Suprapubic skin (tissue), 4 donors: ENCODE data around the gene ELAPOR2. TPM values are rescaled to one million over a fixed set of nuclear protein-coding genes. Genes with fewer than 3 reads are reported as not detected.
A peak's percentile ranks its signal among the peaks of the same experiment; 100 is the strongest.
"Not testable (repeated sequence)": the region's sequence is repeated elsewhere in the genome, so short reads cannot be mapped to it uniquely, and the experiment has no call there.

Source experiments
- DNase-seq, 2 donors: peaks; one replicate each; pipeline ENCODE4 v3.0.0-alpha.2; 2019; ENCODE audit warnings: low spot score in 2 of 2
- H3K27ac ChIP-seq: fragments of 200-600 bp; sonication (generic); one replicate; pipeline ENCODE4 v1.5.1; 2019
- H3K27me3 ChIP-seq: fragments of 200-600 bp; sonication (generic); one replicate; pipeline ENCODE4 v1.5.1; 2019
- H3K36me3 ChIP-seq: fragments of 200-600 bp; sonication (generic); one replicate; pipeline ENCODE4 v1.5.1; 2019
- H3K4me1 ChIP-seq: fragments of 200-600 bp; sonication (generic); one replicate; pipeline ENCODE4 v1.5.1; 2019
- H3K4me3 ChIP-seq: fragments of 200-600 bp; sonication (generic); one replicate; pipeline ENCODE4 v1.5.1; 2019; ENCODE audit warnings: mild to moderate bottlenecking
- H3K9me3 ChIP-seq: fragments of 200-600 bp; sonication (generic); one replicate; pipeline ENCODE4 v1.5.1; 2019
- EP300 ChIP-seq: sonication (generic); formaldehyde crosslinking; IDR thresholded peaks from one replicate; pipeline ENCODE4 v1.6.1; 2017; ENCODE audit warnings: antibody characterized with exemption
- POLR2A ChIP-seq, 2 donors: fragments of 450-650 bp; IDR thresholded peaks; one replicate each; pipeline ENCODE4 v1.6.1; 2017; ENCODE audit warnings: antibody characterized with exemption in 2 of 2, mild to moderate bottlenecking in 2 of 2, moderate library complexity in 2 of 2
- POLR2AphosphoS5 ChIP-seq, 3 donors: sonication (generic); formaldehyde crosslinking; IDR thresholded peaks; one replicate each; pipeline ENCODE4 v1.6.1; 2017; ENCODE audit warnings: antibody characterized with exemption in 3 of 3
- WGBS: methylation state at CpG from one replicate; pipeline ENCODE4 v1.1.5; 2018; 5-methylcytosine and 5-hydroxymethylcytosine counted together
- total RNA-seq, 4 donors: library from RNA; depleted of rRNA; stranded (reverse); fragments of >200 nt; gene quantifications; one replicate each; pipeline ENCODE4 v1.1.0, GENCODE V29; 2016
- TF ChIP-seq, protein P1 (sequence below), 2 donors: fragments of 200-600 bp in 1 of 2; fragments of 450-650 bp in 1 of 2; sonication (generic) in 1 of 2; IDR thresholded peaks; one replicate each; pipeline ENCODE4 v1.5.1; 2016 to 2019; ENCODE audit warnings: antibody characterized with exemption in 2 of 2, mild to moderate bottlenecking in 1 of 2, moderate library complexity in 1 of 2

The ELAPOR2 gene
- total RNA-seq, 4 donors from 2014 or later = 2.9 to 13.8 (median 5.8) TPM

GRCh38 chr7:87058744-87059524 is 520 bp downstream of the ELAPOR2 start:
- 4% methylated on average over 10 of the region's 40 CpGs for WGBS
- H3K27ac ChIP-seq = peak overlapping the region; percentile 71
- no peak for TF ChIP-seq POLR2AphosphoS5 (IDR thresholded peaks at IDR 0.05)
- H3K36me3 ChIP-seq = no peaks in the 10 kb centered on the region
- peak in 1 of 2 donors; percentile 56 for DNase-seq
- peak overlapping the region; percentile 83 for H3K4me3 ChIP-seq
- no peaks in the 10 kb centered on the region for H3K27me3 ChIP-seq
- no peaks in the 10 kb centered on the region for H3K9me3 ChIP-seq
- peaks cover 16% of the 10 kb centered on the region for H3K4me1 ChIP-seq

DNA sequence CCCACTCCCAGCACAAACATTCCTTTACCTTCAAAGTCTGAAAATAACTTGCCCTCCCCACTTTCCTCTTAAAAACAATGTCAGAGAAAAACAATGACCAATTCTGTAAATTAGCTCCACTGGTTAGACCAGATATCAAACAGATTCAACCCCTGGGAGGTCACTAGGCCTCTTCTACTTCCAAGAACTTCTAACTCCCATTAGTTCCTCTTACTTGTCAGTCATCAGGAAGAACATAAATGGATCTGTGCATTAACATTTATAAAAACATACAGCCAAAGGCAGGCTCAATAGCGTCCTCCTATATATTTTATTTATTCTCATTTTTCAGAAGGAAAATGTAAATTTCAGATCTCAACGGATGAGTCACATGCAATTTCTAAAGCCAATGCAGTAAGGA is 2.2 kb downstream of the ELAPOR2 start:
- Histone ChIP-seq H3K36me3 (no peaks in the 10 kb centered on the region), H3K9me3 (no peaks in the 10 kb centered on the region), H3K4me1 (peaks cover 16% of the 10 kb centered on the region), H3K27ac (no peak overlapping the region), H3K4me3 (no peak overlapping the region), H3K27me3 (no peaks in the 10 kb centered on the region)
- DNase-seq = no peak
- TF ChIP-seq EP300 = no peak
- no peak for TF ChIP-seq POLR2AphosphoS5 (IDR thresholded peaks at IDR 0.05)
- TF ChIP-seq, protein P1, sequence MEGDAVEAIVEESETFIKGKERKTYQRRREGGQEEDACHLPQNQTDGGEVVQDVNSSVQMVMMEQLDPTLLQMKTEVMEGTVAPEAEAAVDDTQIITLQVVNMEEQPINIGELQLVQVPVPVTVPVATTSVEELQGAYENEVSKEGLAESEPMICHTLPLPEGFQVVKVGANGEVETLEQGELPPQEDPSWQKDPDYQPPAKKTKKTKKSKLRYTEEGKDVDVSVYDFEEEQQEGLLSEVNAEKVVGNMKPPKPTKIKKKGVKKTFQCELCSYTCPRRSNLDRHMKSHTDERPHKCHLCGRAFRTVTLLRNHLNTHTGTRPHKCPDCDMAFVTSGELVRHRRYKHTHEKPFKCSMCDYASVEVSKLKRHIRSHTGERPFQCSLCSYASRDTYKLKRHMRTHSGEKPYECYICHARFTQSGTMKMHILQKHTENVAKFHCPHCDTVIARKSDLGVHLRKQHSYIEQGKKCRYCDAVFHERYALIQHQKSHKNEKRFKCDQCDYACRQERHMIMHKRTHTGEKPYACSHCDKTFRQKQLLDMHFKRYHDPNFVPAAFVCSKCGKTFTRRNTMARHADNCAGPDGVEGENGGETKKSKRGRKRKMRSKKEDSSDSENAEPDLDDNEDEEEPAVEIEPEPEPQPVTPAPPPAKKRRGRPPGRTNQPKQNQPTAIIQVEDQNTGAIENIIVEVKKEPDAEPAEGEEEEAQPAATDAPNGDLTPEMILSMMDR (IDR thresholded peaks at IDR 0.05) = no peak
- no peak for TF ChIP-seq POLR2A (IDR thresholded peaks at IDR 0.05)
- 96% methylated on average over 2 of the region's 2 CpGs for WGBS

DNA sequence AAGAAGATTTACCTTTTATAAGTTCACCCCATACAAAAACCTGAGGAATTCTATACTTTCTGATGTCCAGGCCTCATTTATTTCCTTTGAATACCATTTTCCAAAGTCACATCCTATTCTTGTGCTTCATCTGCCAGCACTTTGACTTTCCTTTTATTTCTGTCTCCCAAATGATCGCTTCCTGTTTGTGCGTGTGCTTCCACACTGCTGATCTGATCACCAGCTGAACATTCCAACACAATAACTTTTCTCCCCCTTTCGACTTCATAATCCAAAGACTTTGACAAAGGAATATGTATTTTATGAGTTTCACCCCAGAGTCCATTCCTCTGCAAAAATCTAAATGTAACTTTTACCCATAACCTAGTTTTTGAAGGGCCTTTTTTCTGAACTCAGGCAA is 3.1 kb downstream of the ELAPOR2 start:
- WGBS = 83% methylated on average over 3 of the region's 3 CpGs
- Histone ChIP-seq H3K4me3 (no peak overlapping the region), H3K36me3 (no peaks in the 10 kb centered on the region), H3K27ac (no peak overlapping the region), H3K27me3 (no peaks in the 10 kb centered on the region), H3K4me1 (peaks cover 16% of the 10 kb centered on the region), H3K9me3 (no peaks in the 10 kb centered on the region)
- DNase-seq = no peak
- TF ChIP-seq POLR2A (IDR thresholded peaks at IDR 0.05) = no peak
- TF ChIP-seq, protein P1 (IDR thresholded peaks at IDR 0.05) = no peak
- no peak for TF ChIP-seq EP300
- TF ChIP-seq POLR2AphosphoS5 (IDR thresholded peaks at IDR 0.05) = no peak

GRCh38 chr7:87048839-87049238 is 10.6 kb downstream of the ELAPOR2 start:
- H3K27ac ChIP-seq = no peak overlapping the region
- WGBS = 98% methylated on average over 1 of the region's 1 CpG
- no peaks in the 10 kb centered on the region for H3K9me3 ChIP-seq
- TF ChIP-seq POLR2A (IDR thresholded peaks at IDR 0.05) = no peak
- TF ChIP-seq, protein P1 (IDR thresholded peaks at IDR 0.05) = no peak
- no peak for TF ChIP-seq POLR2AphosphoS5 (IDR thresholded peaks at IDR 0.05)
- TF ChIP-seq EP300 = no peak
- DNase-seq = no peak
- H3K36me3 ChIP-seq = no peaks in the 10 kb centered on the region
- H3K27me3 ChIP-seq = no peaks in the 10 kb centered on the region
- H3K4me1 ChIP-seq = no peaks in the 10 kb centered on the region
- H3K4me3 ChIP-seq = no peak overlapping the region

- no peaks in the 10 kb centered on the region for H3K4me1 ChIP-seq
- TF ChIP-seq, protein P1 (IDR thresholded peaks at IDR 0.05) = no peak
- TF ChIP-seq EP300 = no peak
- TF ChIP-seq POLR2AphosphoS5 (IDR thresholded peaks at IDR 0.05) = no peak
- TF ChIP-seq POLR2A (IDR thresholded peaks at IDR 0.05) = no peak
- WGBS = 87% methylated on average over 5 of the region's 5 CpGs
Measured at GRCh38 chr7:87046456-87046855, 13.0 kb downstream of the ELAPOR2 start.

GRCh38 chr7:87044713-87045112 is 14.7 kb downstream of the ELAPOR2 start:
- not testable (repeated sequence) for H3K27me3 ChIP-seq, H3K36me3 ChIP-seq, H3K4me1 ChIP-seq, H3K9me3 ChIP-seq, H3K27ac ChIP-seq, H3K4me3 ChIP-seq, DNase-seq
- WGBS = 100% methylated on average over 1 of the region's 2 CpGs

More at GRCh38 chr7:87046456-87046855, 13.0 kb downstream of the ELAPOR2 start:
- DNase-seq = no peak
- H3K36me3 ChIP-seq = no peaks in the 10 kb centered on the region
- no peaks in the 10 kb centered on the region for H3K9me3 ChIP-seq
- no peak overlapping the region for H3K4me3 ChIP-seq
- no peaks in the 10 kb centered on the region for H3K27me3 ChIP-seq
- H3K27ac ChIP-seq = no peak overlapping the region

- 85% methylated on average over 5 of the region's 5 CpGs for WGBS
- H3K9me3 ChIP-seq = not testable (repeated sequence)
Measured at GRCh38 chr7:87041586-87041985, 17.9 kb downstream of the ELAPOR2 start.

GRCh38 chr7:87039691-87040299 is 19.7 kb downstream of the ELAPOR2 start:
- H3K36me3 ChIP-seq, H3K4me1 ChIP-seq, DNase-seq, H3K27me3 ChIP-seq, H3K27ac ChIP-seq, H3K9me3 ChIP-seq: not testable (repeated sequence)
- WGBS = 78% methylated on average over 19 of the region's 34 CpGs
- H3K4me3 ChIP-seq = peak overlapping the region; percentile 27

More at GRCh38 chr7:87041586-87041985, 17.9 kb downstream of the ELAPOR2 start:
- H3K27me3 ChIP-seq, H3K4me1 ChIP-seq, H3K36me3 ChIP-seq, H3K4me3 ChIP-seq, DNase-seq, H3K27ac ChIP-seq: not testable (repeated sequence)
